Dermis microvascular lymphatic vessel endothelial cell (primary cell): ENCODE measurements around the gene ATN1. TPM values are rescaled to one million over a fixed set of nuclear protein-coding genes. Genes with fewer than 3 reads are reported as not detected.
A peak's percentile ranks its signal among the peaks of the same experiment; 100 is the strongest.

Experiments used
- DNase-seq, 2 donors: peaks; one replicate each; pipeline versions ENCODE4 v3.0.0 to v3.0.0-alpha.2; 2010; ENCODE audit warnings: low read depth in 2 of 2
- total RNA-seq: library from RNA; depleted of rRNA; stranded (reverse); fragments of >200 nt; gene quantifications from 2 replicates; pipeline ENCODE4 v1.2.1, GENCODE V29; 2014

The ATN1 gene
- total RNA-seq, 1 donor from 2014 or later, result 5.1 TPM

GRCh38 chr12:6956021-6956727 lies 28.4 kb downstream of the ATN1 start:
- DNase-seq, result no peak

- no peak for DNase-seq
These were observed 29.5 kb downstream of the ATN1 start for GRCh38 chr12:6957151-6957701.

GRCh38 chr12:6957741-6958608 lies 30.2 kb downstream of the ATN1 start:
- no peak for DNase-seq

DNA sequence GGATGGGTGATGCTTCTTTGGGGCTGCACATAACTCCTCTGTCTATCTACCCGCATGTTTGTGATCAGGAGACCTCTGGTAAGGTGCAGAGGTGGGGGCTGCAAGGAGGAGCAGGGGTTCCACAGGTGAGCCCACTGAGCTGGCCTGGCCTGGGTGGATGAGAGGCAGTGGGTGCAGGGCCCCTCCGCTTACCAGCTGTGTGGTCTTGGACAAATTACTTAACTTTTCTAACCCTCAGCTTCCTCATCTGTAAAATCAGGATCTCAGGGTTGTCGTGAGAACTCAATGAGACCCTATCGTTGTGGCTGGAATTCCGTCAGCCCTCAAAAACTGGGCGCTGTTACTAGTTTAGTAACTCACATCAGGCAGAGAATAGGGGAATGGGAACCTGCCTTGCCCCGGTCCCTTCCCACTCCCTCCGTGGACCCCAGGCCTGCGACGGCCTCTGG lies 30.9 kb downstream of the ATN1 start:
- DNase-seq, result no peak

DNA sequence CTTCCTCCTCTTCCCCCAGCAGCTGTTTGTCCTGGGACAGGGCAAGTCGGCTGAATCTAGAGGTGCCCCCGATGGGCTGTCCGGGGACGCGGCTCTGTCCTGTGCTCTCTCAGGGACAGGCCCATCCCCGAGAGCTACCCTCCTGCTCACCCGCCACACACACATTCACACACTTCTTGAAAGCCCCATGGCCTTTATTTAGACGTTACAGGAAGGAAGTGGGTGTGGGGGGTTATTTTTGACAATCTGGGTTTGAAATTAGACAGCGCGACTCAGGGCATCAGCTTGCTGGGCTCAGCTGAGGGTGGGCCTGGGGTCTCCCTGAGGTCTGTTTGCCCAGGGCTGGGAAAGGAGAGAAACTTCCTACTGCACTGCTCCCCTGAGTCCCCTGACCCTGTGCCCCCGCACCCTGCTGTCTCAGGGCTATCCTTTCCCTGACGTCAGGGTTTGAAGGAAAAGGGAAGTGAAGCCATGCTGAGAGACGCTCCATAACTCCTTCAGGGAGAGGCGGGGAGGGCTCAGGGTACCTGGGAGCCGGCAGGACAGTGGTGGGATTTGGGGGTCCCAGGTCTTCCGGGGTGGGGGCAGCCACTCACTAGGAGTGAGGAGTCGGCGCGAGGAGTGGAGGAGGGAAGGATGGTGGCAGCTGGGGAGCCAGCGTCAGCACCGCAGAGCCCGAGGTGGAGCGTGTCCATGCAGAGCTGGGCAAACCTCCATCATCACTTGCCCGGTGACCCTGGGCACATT lies 31.5 kb downstream of the ATN1 start:
- no peak for DNase-seq

- DNase-seq, result no peak
These were observed 32.2 kb downstream of the ATN1 start for GRCh38 chr12:6959805-6960592.

DNA sequence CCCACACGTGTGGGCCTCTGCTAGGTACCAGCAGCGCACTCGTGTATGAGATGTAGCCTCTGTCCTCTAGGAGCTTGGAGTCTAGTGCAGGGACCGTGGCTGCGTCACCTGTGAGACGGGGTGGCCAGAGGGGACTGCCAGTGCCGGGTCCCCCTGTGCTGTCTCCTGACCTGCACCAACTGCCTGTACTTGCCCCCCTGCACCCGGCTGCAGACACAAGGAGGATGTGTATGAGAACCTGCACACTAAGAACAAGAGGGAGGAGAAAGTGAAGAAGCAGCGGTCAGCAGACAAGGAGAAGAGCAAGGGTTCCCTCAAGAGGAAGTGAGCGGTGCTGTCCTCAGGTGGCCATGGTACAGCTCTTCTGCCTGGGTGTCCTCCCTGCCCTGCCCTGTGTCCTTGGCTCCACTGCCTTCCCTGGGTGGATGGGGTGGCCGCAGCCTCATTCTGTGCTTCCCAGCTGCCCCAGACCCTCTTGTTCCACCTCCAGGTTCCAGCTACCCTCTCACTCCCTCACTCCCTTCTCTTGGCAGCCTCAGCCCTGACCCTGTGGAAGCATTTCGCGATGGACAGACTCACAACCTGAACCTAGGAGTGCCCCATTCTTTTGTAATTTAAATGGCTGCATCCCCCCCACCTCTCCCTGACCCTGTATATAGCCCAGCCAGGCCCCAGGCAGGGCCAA lies 33.0 kb downstream of the ATN1 start:
- DNase-seq, result no peak

DNA sequence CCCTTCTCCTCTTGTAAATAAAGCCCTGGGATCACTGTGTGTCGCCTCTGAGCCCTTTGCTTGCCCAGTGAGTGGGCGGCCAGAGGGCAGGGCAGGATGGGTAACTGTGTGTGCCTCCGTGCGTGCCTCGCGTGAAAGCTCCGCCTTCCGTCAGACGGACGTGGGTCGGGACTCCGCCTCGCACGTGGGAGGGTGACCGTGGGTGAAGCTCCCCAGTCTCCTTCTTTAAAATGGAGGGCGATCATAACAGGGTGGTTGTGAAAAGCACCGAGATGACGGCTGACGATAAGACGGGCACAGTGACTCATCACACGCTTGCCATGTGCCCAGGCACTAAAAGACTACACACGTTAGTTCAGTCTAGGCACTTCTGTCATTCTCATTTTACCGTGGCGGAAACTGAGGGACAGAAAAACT lies 33.5 kb downstream of the ATN1 start:
- DNase-seq, result peak in 1 of 2 donors; percentile 36

- DNase-seq, result peak in 1 of 2 donors; percentile 70
These were observed 34.0 kb downstream of the ATN1 start for GRCh38 chr12:6961695-6962284.

- no peak for DNase-seq
These were observed 34.7 kb downstream of the ATN1 start for GRCh38 chr12:6962285-6963015.

DNA sequence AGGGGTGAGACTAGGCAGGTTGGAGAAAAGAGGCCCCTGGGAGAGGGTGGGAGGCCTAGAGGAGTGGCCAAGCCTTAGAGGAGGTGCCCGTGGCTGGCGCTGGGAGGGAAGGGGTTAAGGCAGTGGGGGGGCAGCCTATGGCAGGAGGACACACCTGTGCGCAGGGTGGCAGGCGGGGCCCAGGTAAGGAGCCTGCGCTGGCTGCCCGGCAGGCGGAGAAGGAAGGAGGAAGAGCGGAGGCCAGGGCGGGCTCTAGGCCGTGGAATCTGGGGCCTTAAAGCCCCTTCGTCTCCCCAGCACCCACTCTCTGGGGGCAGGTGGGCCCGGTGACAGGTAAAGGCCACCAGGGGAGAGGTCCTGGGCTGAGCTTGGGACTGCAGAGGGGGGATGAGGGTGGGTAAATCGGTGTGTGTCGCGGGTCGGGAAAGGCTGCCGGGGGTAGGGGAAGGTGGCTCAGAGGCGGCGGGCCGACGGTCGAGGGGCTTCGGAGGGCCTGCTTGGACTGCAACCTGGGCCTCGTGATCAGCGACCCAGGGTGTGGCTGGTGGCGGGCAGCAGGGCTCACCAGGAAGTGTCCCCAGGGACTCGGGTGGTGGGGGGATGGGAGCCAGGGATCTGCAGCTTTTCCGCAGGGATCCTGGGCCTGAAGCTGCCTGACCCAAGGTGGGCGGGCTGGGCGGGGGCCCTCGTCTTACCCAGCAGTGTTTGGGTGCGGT lies 35.4 kb downstream of the ATN1 start:
- DNase-seq, result no peak

- no peak for DNase-seq
These were observed 36.1 kb downstream of the ATN1 start for GRCh38 chr12:6963791-6964413.

GRCh38 chr12:6964605-6965025 lies 36.9 kb downstream of the ATN1 start:
- DNase-seq, result no peak

GRCh38 chr12:6965026-6965661 lies 37.4 kb downstream of the ATN1 start:
- peak; percentile 75 to 84 for DNase-seq

DNA sequence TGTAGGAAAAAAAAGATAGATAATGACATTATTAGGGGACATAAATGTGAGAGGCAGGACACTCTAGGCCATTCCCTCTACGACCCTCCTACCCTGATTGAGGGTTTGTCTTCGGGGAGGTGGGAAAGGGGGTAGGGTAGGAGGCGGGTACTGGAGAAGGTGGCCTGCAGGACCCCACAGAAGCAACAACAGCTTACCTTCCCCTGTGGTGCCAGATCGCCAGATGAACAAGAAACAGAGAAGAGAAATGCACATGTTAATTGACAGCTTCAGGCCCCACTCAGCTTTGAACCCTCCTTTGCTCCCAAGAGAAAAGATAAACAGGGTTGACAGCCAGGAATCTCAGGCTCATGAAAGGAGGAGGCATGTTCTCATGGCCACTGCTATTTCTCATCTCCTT lies 38.0 kb downstream of the ATN1 start:
- DNase-seq, result no peak

DNA sequence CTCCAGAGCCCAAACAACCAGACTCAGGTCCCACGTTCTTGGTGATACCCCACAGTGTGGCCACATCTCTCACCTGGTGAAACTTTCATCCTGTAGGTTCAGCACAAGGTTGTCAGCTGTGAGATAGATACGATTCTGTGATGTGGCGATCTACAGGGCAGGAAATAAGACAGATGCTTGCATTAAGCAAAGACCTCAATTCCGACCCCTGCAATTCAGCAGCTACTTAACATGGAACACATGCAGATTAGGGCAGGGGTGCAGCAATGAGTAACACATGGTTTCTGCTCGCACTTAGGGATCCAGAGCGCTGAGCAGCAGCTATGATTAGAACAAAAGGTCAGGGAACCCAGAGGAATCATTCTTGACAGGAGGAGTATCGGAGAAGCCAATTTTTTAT lies 38.6 kb downstream of the ATN1 start:
- no peak for DNase-seq

- no peak for DNase-seq
These were observed 39.9 kb downstream of the ATN1 start for GRCh38 chr12:6967651-6968100.
